Ishikawa (cell line): ENCODE results near the gene ZNF546.

Experiments
- CEBPB ChIP-seq: IDR thresholded peaks from 2 replicates; pipeline ENCODE4 v1.6.1; 2012
- EGR1 ChIP-seq: IDR thresholded peaks from 2 replicates; pipeline ENCODE4 v1.6.1; 2012
- EP300 ChIP-seq: IDR thresholded peaks from 2 replicates; pipeline ENCODE4 v1.6.1; 2012; ENCODE audit warnings: borderline replicate concordance
- FOXM1 ChIP-seq: IDR thresholded peaks from 2 replicates; pipeline ENCODE4 v1.6.1; 2012; ENCODE audit warnings: low read depth, borderline replicate concordance
- RAD21 ChIP-seq: IDR thresholded peaks from 2 replicates; pipeline ENCODE4 v1.6.1; 2012; ENCODE audit warnings: low read depth
- TEAD4 ChIP-seq: IDR thresholded peaks from 2 replicates; pipeline ENCODE4 v1.6.1; 2012
- YY1 ChIP-seq: IDR thresholded peaks from 2 replicates; pipeline ENCODE4 v1.6.1; 2012; ENCODE audit warnings: low read depth
- TF ChIP-seq, protein P1 (sequence below): IDR thresholded peaks from 2 replicates; pipeline ENCODE4 v1.6.1; 2012
- TF ChIP-seq, protein P2 (sequence below): IDR thresholded peaks from 2 replicates; pipeline ENCODE4 v1.6.1; 2012; ENCODE audit warnings: low read depth, mild to moderate bottlenecking

DNA sequence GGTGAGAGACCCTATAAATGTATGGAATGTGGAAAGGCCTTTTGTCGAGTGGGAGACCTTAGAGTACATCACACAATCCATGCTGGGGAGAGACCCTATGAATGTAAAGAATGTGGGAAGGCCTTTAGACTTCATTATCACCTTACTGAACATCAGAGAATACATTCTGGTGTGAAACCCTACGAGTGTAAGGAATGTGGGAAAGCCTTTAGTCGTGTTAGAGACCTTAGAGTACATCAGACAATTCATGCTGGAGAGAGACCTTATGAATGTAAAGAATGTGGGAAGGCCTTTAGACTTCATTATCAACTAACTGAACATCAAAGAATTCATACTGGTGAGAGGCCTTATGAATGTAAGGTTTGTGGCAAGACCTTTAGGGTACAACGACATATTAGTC, 17.1 kb downstream of the ZNF546 start:
- TF ChIP-seq FOXM1 (no peak), EP300 (no peak), TEAD4 (no peak), RAD21 (no peak), CEBPB (no peak), YY1 (no peak), EGR1 (no peak)
- TF ChIP-seq, protein P1, sequence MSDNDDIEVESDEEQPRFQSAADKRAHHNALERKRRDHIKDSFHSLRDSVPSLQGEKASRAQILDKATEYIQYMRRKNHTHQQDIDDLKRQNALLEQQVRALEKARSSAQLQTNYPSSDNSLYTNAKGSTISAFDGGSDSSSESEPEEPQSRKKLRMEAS, result no peak
- TF ChIP-seq, protein P2, sequence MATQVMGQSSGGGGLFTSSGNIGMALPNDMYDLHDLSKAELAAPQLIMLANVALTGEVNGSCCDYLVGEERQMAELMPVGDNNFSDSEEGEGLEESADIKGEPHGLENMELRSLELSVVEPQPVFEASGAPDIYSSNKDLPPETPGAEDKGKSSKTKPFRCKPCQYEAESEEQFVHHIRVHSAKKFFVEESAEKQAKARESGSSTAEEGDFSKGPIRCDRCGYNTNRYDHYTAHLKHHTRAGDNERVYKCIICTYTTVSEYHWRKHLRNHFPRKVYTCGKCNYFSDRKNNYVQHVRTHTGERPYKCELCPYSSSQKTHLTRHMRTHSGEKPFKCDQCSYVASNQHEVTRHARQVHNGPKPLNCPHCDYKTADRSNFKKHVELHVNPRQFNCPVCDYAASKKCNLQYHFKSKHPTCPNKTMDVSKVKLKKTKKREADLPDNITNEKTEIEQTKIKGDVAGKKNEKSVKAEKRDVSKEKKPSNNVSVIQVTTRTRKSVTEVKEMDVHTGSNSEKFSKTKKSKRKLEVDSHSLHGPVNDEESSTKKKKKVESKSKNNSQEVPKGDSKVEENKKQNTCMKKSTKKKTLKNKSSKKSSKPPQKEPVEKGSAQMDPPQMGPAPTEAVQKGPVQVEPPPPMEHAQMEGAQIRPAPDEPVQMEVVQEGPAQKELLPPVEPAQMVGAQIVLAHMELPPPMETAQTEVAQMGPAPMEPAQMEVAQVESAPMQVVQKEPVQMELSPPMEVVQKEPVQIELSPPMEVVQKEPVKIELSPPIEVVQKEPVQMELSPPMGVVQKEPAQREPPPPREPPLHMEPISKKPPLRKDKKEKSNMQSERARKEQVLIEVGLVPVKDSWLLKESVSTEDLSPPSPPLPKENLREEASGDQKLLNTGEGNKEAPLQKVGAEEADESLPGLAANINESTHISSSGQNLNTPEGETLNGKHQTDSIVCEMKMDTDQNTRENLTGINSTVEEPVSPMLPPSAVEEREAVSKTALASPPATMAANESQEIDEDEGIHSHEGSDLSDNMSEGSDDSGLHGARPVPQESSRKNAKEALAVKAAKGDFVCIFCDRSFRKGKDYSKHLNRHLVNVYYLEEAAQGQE, result no peak
